Measurements from ENCODE around the gene PDGFRB. TPM values are rescaled to one million over a fixed set of nuclear protein-coding genes. Genes with fewer than 3 reads are reported as not detected.

PDGFRB gene
- total and polyA plus RNA-seq, 9 of the 15 experiments (the other 6 are each of a cell fraction or from before 2014, with no cell fraction given) = 0.01 to 1.5 (median 0.09) TPM; not detected in 3

DNA sequence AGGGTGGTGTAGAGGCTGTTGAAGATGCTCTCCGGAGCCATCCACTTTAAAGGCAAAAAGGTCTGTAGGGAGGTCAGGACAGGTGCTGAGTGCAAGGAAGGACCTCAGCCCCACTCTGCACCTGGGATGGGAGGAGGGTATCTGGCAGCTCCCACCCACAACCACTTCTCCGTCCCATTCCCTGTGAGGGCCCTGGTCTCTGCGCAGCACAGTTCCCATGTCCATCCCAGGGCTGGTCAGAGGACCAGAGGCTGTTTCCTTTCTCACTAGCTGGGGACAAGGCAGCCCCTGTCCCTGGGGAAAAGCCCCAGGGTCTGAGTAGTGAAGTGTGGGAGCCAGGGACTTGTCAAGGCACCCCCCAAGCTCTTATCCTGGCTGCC, 35.6 kb downstream of the PDGFRB start:
- H2AFZ ChIP-seq (ENCODE audit: low read depth, low read length) = no peak overlapping the region
- no peaks in the 10 kb centered on the region for H3K9me3 ChIP-seq (replicated peaks; ENCODE audit: control insufficient read depth, insufficient read depth, low read depth, low read length)
- DNase-seq (ENCODE audit: extremely low read depth in 1 of 4, low spot score in 3 of 4) (no peak), FAIRE-seq (no peak), ATAC-seq (no peak)
- intact Hi-C loops (cut with micrococcal nuclease) = loop anchor here (10.0 kb wide), 2 partner anchors 45 to 285 kb away; no protein-coding TSS in a partner anchor
- BruUV-seq (replicated peaks) = no TSS peak
- peaks cover 20 to 34% of the 10 kb centered on the region in 2 experiments; a peak in 4 of 5 replicates for H3K4me1 ChIP-seq (replicated peaks in 1 of 2; ENCODE audit: control insufficient read depth in 2 of 2, insufficient read depth in 2 of 2, low read length in 2 of 2)
- 86% methylated on average over 3 of the region's 3 CpGs for WGBS (ENCODE audit: insufficient coverage, low coverage, missing lambda C conversion rate)
- H3K27ac ChIP-seq (ENCODE audit: extremely low read depth, low read depth, low read length) = no peak overlapping the region
- no peaks in the 10 kb centered on the region for H3K79me2 ChIP-seq (ENCODE audit: control insufficient read depth, insufficient read depth, low read length)
- H3K27me3 ChIP-seq (ENCODE audit: control insufficient read depth in 2 of 2, insufficient read depth in 2 of 2, low read length in 2 of 2) = no peaks in the 10 kb centered on the region
- no peaks in the 10 kb centered on the region for H3K36me3 ChIP-seq (ENCODE audit: control insufficient read depth, insufficient read depth, low read length)
- in situ Hi-C loops (cut with MboI) = no loop called here
- H3K4me3 ChIP-seq = no peak overlapping the region
- no peak overlapping the region for H3K4me2 ChIP-seq (ENCODE audit: insufficient read depth, low read length)
- ChIA-PET POLR2A (interaction anchor here (0.7 kb wide), 1 partner anchor 9 kb away, joined by 3 read pairs; no protein-coding TSS in a partner anchor), CTCF (ENCODE audit: low intra/inter-chr PET ratio) (no interaction called here)
- no peaks in the 10 kb centered on the region for H3K9me1 ChIP-seq (ENCODE audit: control insufficient read depth, insufficient read depth, low read length)
- H3K9ac ChIP-seq (ENCODE audit: insufficient read depth in 1 of 2, low read depth in 2 of 2, low read length in 2 of 2) = peak overlapping the region in 1 of 2 experiments; percentile 21; a peak in 1 of 4 replicates
- no peaks in the 10 kb centered on the region for H4K20me1 ChIP-seq (replicated peaks; ENCODE audit: control insufficient read depth, insufficient read depth, low read length)
- TF ChIP-seq ELF4 (CRISPR knock-in tag; IDR thresholded peaks at IDR 0.05) (no peak), ZNF586 (CRISPR knock-in tag; conservative IDR thresholded peaks at IDR 0.05) (no peak), FOXK1 (CRISPR knock-in tag; IDR thresholded peaks at IDR 0.05; ENCODE audit: borderline replicate concordance) (no peak), TEAD4 (IDR thresholded peaks at IDR 0.05; ENCODE audit: low read length) (no peak), TEAD4 (CRISPR knock-in tag; IDR thresholded peaks at IDR 0.05; ENCODE audit: borderline replicate concordance) (no peak)
